H1 (cell line): ENCODE measurements around the gene BRD4. TPM values are rescaled to one million over a fixed set of nuclear protein-coding genes. Genes with fewer than 3 reads are reported as not detected.

ENCODE experiments used
- CTCF ChIA-PET: fragments of 300-600 bp; sonication (Branson Sonifier 250); formaldehyde crosslinking; loops from one replicate; lab custom pipeline; 2021; ENCODE audit not compliant: partially characterized antibody; lab: Charles Lee
- POLR2A ChIA-PET: fragments of 300-600 bp; sonication (Branson Sonifier 250); formaldehyde crosslinking; loops from one replicate; lab custom pipeline; 2021; ENCODE audit warnings: inconsistent platforms; ENCODE audit not compliant: partially characterized antibody; lab: Charles Lee
- DNase-seq, 2 experiments: peaks; one replicate each; pipeline versions ENCODE4 v3.0.0 to v3.0.0-alpha.2; 2010 to 2022; ENCODE audit warnings: low spot score in 2 of 2, low read depth in 1 of 2, mixed read lengths in 1 of 2
- FAIRE-seq: peaks from 2 replicates; lab custom pipeline; 2011; peaks lifted over from hg19 to GRCh38; lab: Jason Lieb, UNC
- H2AFZ ChIP-seq: 2 replicates; pipeline ENCODE4 v1.8.1; 2012; ENCODE audit warnings: low read length, inconsistent platforms
- H2AK5ac ChIP-seq: 2 replicates; pipeline ENCODE4 v1.6.1; 2013; ENCODE audit warnings: low read depth, low read length
- H2BK120ac ChIP-seq: replicated peaks from 2 replicates; pipeline ENCODE3; 2013; ENCODE audit warnings: low read depth, low read length, inconsistent platforms
- H2BK12ac ChIP-seq: 2 replicates; pipeline ENCODE4 v1.6.1; 2013; ENCODE audit warnings: low read depth, low read length
- H2BK15ac ChIP-seq: 2 replicates; pipeline ENCODE4 v1.6.1; 2013; ENCODE audit warnings: low read length
- H2BK20ac ChIP-seq: 2 replicates; pipeline ENCODE4 v1.6.1; 2013; ENCODE audit warnings: low read length
- H2BK5ac ChIP-seq: 2 replicates; pipeline ENCODE4 v1.6.1; 2013; ENCODE audit warnings: low read depth, low read length
- H3K14ac ChIP-seq: 2 replicates; pipeline ENCODE4 v1.6.1; 2013; ENCODE audit warnings: inconsistent platforms; ENCODE audit not compliant: insufficient read length
- H3K18ac ChIP-seq: 2 replicates; pipeline ENCODE4 v1.6.1; 2013; ENCODE audit warnings: low read length; ENCODE audit errors: extremely low read depth
- H3K23ac ChIP-seq: 2 replicates; pipeline ENCODE4 v1.6.1; 2013; ENCODE audit warnings: inconsistent platforms; ENCODE audit not compliant: insufficient read length
- H3K23me2 ChIP-seq: 2 replicates; pipeline ENCODE4 v1.6.1; 2013; ENCODE audit warnings: low read depth, low read length
- H3K27ac ChIP-seq: 2 replicates; pipeline ENCODE4 v1.6.1; 2011; ENCODE audit warnings: low read depth, low read length, inconsistent platforms
- H3K27me3 ChIP-seq, 4 experiments: replicated peaks in 1 of 4; 1 replicate in 1 of 4; 2 replicates in 3 of 4; pipeline versions ENCODE4 v1.6.1 to v1.8.1; 2011 to 2013; ENCODE audit warnings: low read length in 3 of 4, mild to moderate bottlenecking in 3 of 4, inconsistent platforms in 2 of 4, mixed read lengths in 2 of 4, moderate library complexity in 1 of 4; ENCODE audit not compliant: control insufficient read depth in 3 of 4, insufficient read depth in 3 of 4; ENCODE audit errors: extremely low read depth in 1 of 4
- H3K36me3 ChIP-seq, 4 experiments: 2 replicates each; pipeline versions ENCODE4 v1.6.1 to v1.8.1; 2011 to 2013; ENCODE audit warnings: mild to moderate bottlenecking in 4 of 4, low read length in 3 of 4, moderate library complexity in 2 of 4, control low read depth in 1 of 4, inconsistent platforms in 1 of 4; ENCODE audit not compliant: insufficient read depth in 4 of 4, control insufficient read depth in 2 of 4
- H3K4ac ChIP-seq: replicated peaks from 2 replicates; pipeline ENCODE3; 2013; ENCODE audit warnings: low read length, low read depth, mixed read lengths, inconsistent platforms; ENCODE audit not compliant: insufficient read length
- H3K4me1 ChIP-seq, 4 experiments: replicated peaks in 1 of 4; 1 replicate in 1 of 4; 2 replicates in 3 of 4; pipeline versions ENCODE4 v1.6.1 to v1.8.1; 2011 to 2013; ENCODE audit warnings: low read length in 3 of 4, inconsistent platforms in 2 of 4, mixed read lengths in 1 of 4; ENCODE audit not compliant: insufficient read depth in 4 of 4, control insufficient read depth in 3 of 4
- H3K4me2 ChIP-seq, 2 experiments: 2 replicates each; pipeline versions ENCODE4 v1.6.1 to v1.8.1; 2011 to 2013; ENCODE audit warnings: low read depth in 2 of 2, low read length in 2 of 2, control low read depth in 1 of 2, inconsistent platforms in 1 of 2, mild to moderate bottlenecking in 1 of 2; ENCODE audit not compliant: insufficient read depth in 1 of 2
- H3K4me3 ChIP-seq, 4 experiments: fragments of 200-600, 300-600 bp in 1 of 4; sonication (generic), shearing (Covaris generic), sonication (Bioruptor Twin) in 1 of 4; 2 replicates each; pipeline versions ENCODE4 v1.5.1 to v1.8.1; 2011 to 2016; ENCODE audit warnings: low read length in 4 of 4, low read depth in 3 of 4, control low read depth in 2 of 4, inconsistent platforms in 2 of 4, mild to moderate bottlenecking in 2 of 4, mixed read lengths in 1 of 4, moderate library complexity in 1 of 4; ENCODE audit not compliant: insufficient read depth in 2 of 4; ENCODE audit errors: extremely low read depth in 1 of 4
- H3K56ac ChIP-seq: replicated peaks from 2 replicates; pipeline ENCODE3; 2013; ENCODE audit warnings: low read depth, mild to moderate bottlenecking, mixed read lengths, low read length, inconsistent platforms; ENCODE audit not compliant: insufficient read length
- H3K79me1 ChIP-seq: 2 replicates; pipeline ENCODE4 v1.6.1; 2013; ENCODE audit warnings: low read depth, low read length, control low read depth
- H3K79me2 ChIP-seq, 2 experiments: 2 replicates each; pipeline versions ENCODE4 v1.6.1 to v1.8.1; 2012 to 2013; ENCODE audit warnings: low read length in 2 of 2, mild to moderate bottlenecking in 2 of 2, inconsistent platforms in 1 of 2; ENCODE audit not compliant: insufficient read depth in 2 of 2, control insufficient read depth in 1 of 2
- H3K9ac ChIP-seq, 4 experiments: replicated peaks in 1 of 4; 1 replicate in 1 of 4; 2 replicates in 3 of 4; pipeline versions ENCODE4 v1.6.1 to v1.8.1; 2011 to 2013; ENCODE audit warnings: low read depth in 3 of 4, low read length in 3 of 4, control low read depth in 2 of 4, mild to moderate bottlenecking in 2 of 4, moderate library complexity in 2 of 4, inconsistent platforms in 1 of 4; ENCODE audit errors: extremely low read depth in 1 of 4
- H3K9me3 ChIP-seq, 2 experiments: 2 replicates each; pipeline versions ENCODE4 v1.6.1 to v1.8.1; 2012 to 2013; ENCODE audit warnings: mild to moderate bottlenecking in 2 of 2, moderate library complexity in 2 of 2, control low read depth in 1 of 2, inconsistent platforms in 1 of 2, low read depth in 1 of 2, low read length in 1 of 2, mixed read lengths in 1 of 2; ENCODE audit not compliant: insufficient read depth in 2 of 2
- H4K20me1 ChIP-seq, 2 experiments: replicated peaks in 1 of 2; 2 replicates each; pipeline versions ENCODE3 to v1.8.1; 2011 to 2013; ENCODE audit warnings: inconsistent platforms in 2 of 2, low read length in 2 of 2, mild to moderate bottlenecking in 1 of 2; ENCODE audit not compliant: insufficient read depth in 2 of 2, control insufficient read depth in 1 of 2
- H4K5ac ChIP-seq: 2 replicates; pipeline ENCODE4 v1.6.1; 2013; ENCODE audit warnings: low read length, low read depth, mixed read lengths, inconsistent platforms; ENCODE audit not compliant: insufficient read length
- H4K8ac ChIP-seq: 2 replicates; pipeline ENCODE4 v1.8.0; 2013; ENCODE audit warnings: mild to moderate bottlenecking, moderate library complexity, low read length, inconsistent platforms; ENCODE audit not compliant: insufficient read depth; ENCODE audit errors: extremely low read depth
- H4K91ac ChIP-seq: replicated peaks from 2 replicates; pipeline ENCODE3; 2013; ENCODE audit warnings: low read length, mixed read lengths, inconsistent platforms; ENCODE audit not compliant: insufficient read length
- CHD1 ChIP-seq: IDR thresholded peaks from 2 replicates; pipeline ENCODE4 v1.6.1; 2012; ENCODE audit warnings: low read depth, low read length, improper control_type of control experiment
- RFX5 ChIP-seq: IDR thresholded peaks from 2 replicates; pipeline ENCODE4 v1.6.1; 2011; ENCODE audit warnings: low read depth, low read length, improper control_type of control experiment, borderline replicate concordance
- SP4 ChIP-seq: IDR thresholded peaks from 2 replicates; pipeline ENCODE4 v1.6.1; 2012; ENCODE audit warnings: low read length, inconsistent platforms
- WGBS, 2 experiments: shearing (Covaris generic) in 1 of 2; methylation state at CpG; one replicate each; pipeline versions ENCODE4 v1.1.6 to v1.1.7; 2013 to 2015; ENCODE audit warnings: low lambda C conversion rate in 2 of 2, mixed read lengths in 2 of 2, inconsistent platforms in 1 of 2, low coverage in 1 of 2, missing lambda C conversion rate in 1 of 2; ENCODE audit not compliant: insufficient replicate concordance in 2 of 2, insufficient coverage in 1 of 2, insufficient read length in 1 of 2; ENCODE audit errors: extremely low coverage in 1 of 2, missing lambda C conversion rate in 1 of 2; 5-methylcytosine and 5-hydroxymethylcytosine counted together
- polyA plus RNA-seq, 7 experiments: library from polyadenylated mRNA; depleted of rRNA in 3 of 7; stranded (reverse) in 5 of 7; unstranded in 2 of 7; fragments of >200 nt in 5 of 7; fragments of 200-250 nt in 2 of 7; gene quantifications; 1 replicate in 5 of 7; 2 replicates in 1 of 7; 4 replicates in 1 of 7; pipeline versions ENCODE4 v1.2.1 to v1.2.3, GENCODE V29; 2011 to 2013; ENCODE audit warnings: missing spikeins in 2 of 7, mixed read lengths in 2 of 7
- total RNA-seq: library from RNA; stranded (reverse); fragmentation: NEBNext Ultra II Directional; extraction: Animal tissue kit (Norgen Biotek cat#: 25700); gene quantifications from 2 replicates; pipeline ENCODE4 v1.2.1, GENCODE V29; 2021
- TF ChIP-seq, protein P1 (sequence below): IDR thresholded peaks from 2 replicates; pipeline ENCODE4 v1.6.1; 2012; ENCODE audit warnings: inconsistent platforms
- TF ChIP-seq, protein P2 (sequence below): IDR thresholded peaks from 2 replicates; pipeline ENCODE4 v1.6.1; 2011; ENCODE audit warnings: low read depth, mild to moderate bottlenecking, low read length; ENCODE audit not compliant: insufficient read depth

The BRD4 gene
- total and polyA plus RNA-seq, 2 of the 8 experiments (the other 6 are each of a cell fraction or from before 2014, with no cell fraction given) = 14.1 to 146 TPM

DNA sequence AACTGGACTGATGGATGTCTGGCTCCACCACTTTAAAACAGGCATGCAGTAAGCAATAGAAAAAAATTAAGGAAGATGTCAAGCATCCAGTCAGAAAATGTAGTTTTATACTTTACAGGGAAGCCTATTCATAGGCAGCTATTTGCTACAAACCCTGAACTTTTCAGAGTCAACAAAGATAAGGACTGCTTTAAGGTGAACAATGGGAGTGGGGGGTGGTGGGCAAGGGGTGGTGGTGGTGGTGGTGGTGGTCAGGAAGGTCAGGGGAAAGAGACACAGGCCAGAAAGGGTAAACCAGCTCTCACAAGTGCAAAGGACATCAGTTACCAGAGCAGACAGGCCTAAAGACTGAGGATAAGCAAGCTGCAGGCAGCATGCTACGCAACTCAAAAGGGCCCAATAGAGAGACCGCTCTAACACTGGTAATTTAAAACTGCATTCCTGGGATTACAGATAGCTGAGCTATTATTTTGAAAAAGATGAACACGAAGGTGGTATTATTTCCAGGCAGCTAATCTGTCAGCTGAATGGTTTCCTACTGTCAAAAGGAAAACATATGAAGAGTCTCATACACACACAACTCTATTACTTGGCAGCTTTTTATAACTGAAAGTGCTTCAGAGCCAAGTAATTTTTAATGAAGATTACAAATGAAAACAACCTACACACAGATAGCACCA, 14.8 kb downstream of the BRD4 start:
- H3K36me3 ChIP-seq = no peaks in the 10 kb centered on the region
- TF ChIP-seq CHD1 = no peak
- no peak for TF ChIP-seq RFX5
- TF ChIP-seq, protein P1, sequence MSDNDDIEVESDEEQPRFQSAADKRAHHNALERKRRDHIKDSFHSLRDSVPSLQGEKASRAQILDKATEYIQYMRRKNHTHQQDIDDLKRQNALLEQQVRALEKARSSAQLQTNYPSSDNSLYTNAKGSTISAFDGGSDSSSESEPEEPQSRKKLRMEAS = no peak
- TF ChIP-seq, protein P2, sequence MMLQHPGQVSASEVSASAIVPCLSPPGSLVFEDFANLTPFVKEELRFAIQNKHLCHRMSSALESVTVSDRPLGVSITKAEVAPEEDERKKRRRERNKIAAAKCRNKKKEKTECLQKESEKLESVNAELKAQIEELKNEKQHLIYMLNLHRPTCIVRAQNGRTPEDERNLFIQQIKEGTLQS = no peak
- TF ChIP-seq SP4 = no peak
- TF ChIP-seq, all 59 proteins: peak for 0
- H3K4me2 ChIP-seq = peak overlapping the region in 1 of 2 experiments; percentile 40; a peak in 1 of 4 replicates
- no peaks in the 10 kb centered on the region for H3K27me3 ChIP-seq
- peaks cover 23% of the 10 kb centered on the region for H3K79me1 ChIP-seq
- no peak overlapping the region for H3K14ac ChIP-seq
- no peak overlapping the region for H4K91ac ChIP-seq
- no peak overlapping the region for H3K4me3 ChIP-seq
- H4K8ac ChIP-seq = no peak overlapping the region
- no peak for FAIRE-seq
- H4K5ac ChIP-seq = no peak overlapping the region
- no peak overlapping the region for H3K27ac ChIP-seq
- H2BK20ac ChIP-seq = no peak overlapping the region
- no peak overlapping the region for H2BK15ac ChIP-seq
- H4K20me1 ChIP-seq = peaks cover 58 to 62% of the 10 kb centered on the region in 2 experiments
- H3K9me3 ChIP-seq = no peaks in the 10 kb centered on the region
- no peak for DNase-seq
- peaks cover 3 to 17% (median 10%) of the 10 kb centered on the region in 4 experiments for H3K4me1 ChIP-seq
- no peak overlapping the region for H2AFZ ChIP-seq
- H3K23ac ChIP-seq = no peak overlapping the region
- no peak overlapping the region for H2BK120ac ChIP-seq
- H2BK5ac ChIP-seq = no peak overlapping the region
- H2BK12ac ChIP-seq = no peak overlapping the region
- H3K9ac ChIP-seq = no peak overlapping the region; a peak in 1 of 7 replicates
- H3K4ac ChIP-seq = no peak overlapping the region
- ChIA-PET CTCF (interaction anchor here (1.1 to 1.7 kb wide), 4 partner anchors 19 to 151 kb away, joined by 3 to 6 read pairs (median 3); no protein-coding TSS in a partner anchor), POLR2A (interaction anchor here (0.9 to 5.1 kb wide), 8 partner anchors 8 to 101 kb away, joined by 3 to 27 read pairs (median 4); partner anchors contain the start of genes AKAP8, AKAP8L and BRD4)
- no peak overlapping the region for H2AK5ac ChIP-seq
- H3K18ac ChIP-seq = no peak overlapping the region
- 56% methylated on average over 3 of the region's 3 CpGs; no CpG with 5 or more reads in 1 of the 2 experiments for WGBS, 2 experiments
- H3K79me2 ChIP-seq = peaks cover 93 to 98% of the 10 kb centered on the region in 2 experiments
- no peak overlapping the region for H3K56ac ChIP-seq
- H3K23me2 ChIP-seq = no peaks in the 10 kb centered on the region
